ENCODE measurements around the gene CDC73.

DNA sequence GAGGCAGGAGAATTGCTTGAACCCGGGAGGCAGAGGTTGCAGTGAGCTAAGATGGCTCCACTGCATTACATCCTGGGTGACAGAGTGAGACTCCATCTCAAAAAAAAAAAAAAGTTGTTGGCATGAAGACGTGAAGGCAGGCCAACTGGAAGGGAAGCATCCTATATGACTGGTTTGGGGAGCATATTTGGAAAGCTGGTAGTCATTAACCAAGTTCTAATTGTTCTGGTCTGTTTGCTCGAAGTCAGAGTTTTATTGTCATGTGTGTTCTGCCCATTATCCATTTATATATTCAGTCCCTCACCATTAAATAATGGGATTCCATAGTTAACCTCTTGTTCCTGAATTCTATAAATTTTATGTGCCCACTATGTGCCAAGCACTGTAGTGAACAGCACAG lies 13.4 kb upstream of the CDC73 start:
- no peak for TF ChIP-seq POLR2A (IDR thresholded peaks at IDR 0.05)
- TF ChIP-seq, protein P1, sequence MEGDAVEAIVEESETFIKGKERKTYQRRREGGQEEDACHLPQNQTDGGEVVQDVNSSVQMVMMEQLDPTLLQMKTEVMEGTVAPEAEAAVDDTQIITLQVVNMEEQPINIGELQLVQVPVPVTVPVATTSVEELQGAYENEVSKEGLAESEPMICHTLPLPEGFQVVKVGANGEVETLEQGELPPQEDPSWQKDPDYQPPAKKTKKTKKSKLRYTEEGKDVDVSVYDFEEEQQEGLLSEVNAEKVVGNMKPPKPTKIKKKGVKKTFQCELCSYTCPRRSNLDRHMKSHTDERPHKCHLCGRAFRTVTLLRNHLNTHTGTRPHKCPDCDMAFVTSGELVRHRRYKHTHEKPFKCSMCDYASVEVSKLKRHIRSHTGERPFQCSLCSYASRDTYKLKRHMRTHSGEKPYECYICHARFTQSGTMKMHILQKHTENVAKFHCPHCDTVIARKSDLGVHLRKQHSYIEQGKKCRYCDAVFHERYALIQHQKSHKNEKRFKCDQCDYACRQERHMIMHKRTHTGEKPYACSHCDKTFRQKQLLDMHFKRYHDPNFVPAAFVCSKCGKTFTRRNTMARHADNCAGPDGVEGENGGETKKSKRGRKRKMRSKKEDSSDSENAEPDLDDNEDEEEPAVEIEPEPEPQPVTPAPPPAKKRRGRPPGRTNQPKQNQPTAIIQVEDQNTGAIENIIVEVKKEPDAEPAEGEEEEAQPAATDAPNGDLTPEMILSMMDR (IDR thresholded peaks at IDR 0.05): no peak

Data from body of pancreas (tissue), 4 donors.